HepG2 (cell line): ENCODE data around the gene SLC39A3. TPM values are rescaled to one million over a fixed set of nuclear protein-coding genes. Genes with fewer than 3 reads are reported as not detected.

ENCODE experiments used
- AHDC1 ChIP-seq: sonication (generic); formaldehyde crosslinking; IDR thresholded peaks from 2 replicates; pipeline ENCODE4 v1.5.1; 2020; ENCODE audit warnings: mild to moderate bottlenecking, missing genetic modification reagents, borderline replicate concordance
- BRF2 ChIP-seq: sonication (generic); formaldehyde crosslinking; IDR thresholded peaks from 2 replicates; pipeline ENCODE4 v1.8.1; 2022; ENCODE audit warnings: mild to moderate bottlenecking, missing genetic modification reagents
- IKZF1 ChIP-seq: fragments of 450-650 bp; IDR thresholded peaks from 2 replicates; pipeline ENCODE4 v1.7.1; 2016
- KIAA2018 ChIP-seq: sonication (generic); formaldehyde crosslinking; IDR thresholded peaks from 2 replicates; pipeline ENCODE4 v1.5.0; 2020; ENCODE audit warnings: mild to moderate bottlenecking, missing genetic modification reagents, borderline replicate concordance
- SMC3 ChIP-seq: IDR thresholded peaks from 2 replicates; pipeline ENCODE4 v1.6.1; 2011; ENCODE audit warnings: low read length, improper control_type of control experiment
- ZBTB46 ChIP-seq: sonication (generic); formaldehyde crosslinking; IDR thresholded peaks from 2 replicates; pipeline ENCODE4 v1.4.0; 2020; ENCODE audit warnings: mild to moderate bottlenecking, missing genetic modification reagents, borderline replicate concordance
- ZEB1 ChIP-seq: IDR thresholded peaks from 2 replicates; pipeline ENCODE4 v1.6.1; 2012; ENCODE audit warnings: mild to moderate bottlenecking, low read depth, inconsistent platforms; ENCODE audit not compliant: insufficient replicate concordance
- ZNF30 ChIP-seq: sonication (generic); formaldehyde crosslinking; IDR thresholded peaks from 2 replicates; pipeline ENCODE4 v1.5.0; 2020; ENCODE audit warnings: mild to moderate bottlenecking, missing genetic modification reagents
- ZNF580 ChIP-seq: IDR thresholded peaks from 2 replicates; pipeline ENCODE4 v1.6.1; 2016; ENCODE audit warnings: low read depth, borderline replicate concordance
- ZNF781 ChIP-seq: sonication (generic); formaldehyde crosslinking; IDR thresholded peaks from 2 replicates; pipeline ENCODE4 v1.5.1; 2020; ENCODE audit warnings: borderline replicate concordance, mild to moderate bottlenecking, missing genetic modification reagents; ENCODE audit errors: not compliant biosample characterization
- polyA plus RNA-seq, 8 experiments: library from polyadenylated mRNA; depleted of rRNA in 3 of 8; stranded (reverse) in 7 of 8; unstranded in 1 of 8; fragments of >200 nt; fragmentation: Illumina TruSeq in 4 of 8; extraction: Trizol in 4 of 8; gene quantifications; 2 replicates each; pipeline versions ENCODE4 v1.2.1 to v1.2.3, GENCODE V29; 2011 to 2016; ENCODE audit warnings: low read depth in 4 of 8, missing spikeins in 1 of 8, mixed read lengths in 1 of 8; ENCODE audit not compliant: insufficient read depth in 1 of 8
- total RNA-seq, 5 experiments: library from RNA; depleted of rRNA; stranded (reverse); fragments of >200 nt; fragmentation: Illumina TruSeq; extraction: Trizol; gene quantifications; 2 replicates each; pipeline ENCODE4 v1.2.3, GENCODE V29; 2016; ENCODE audit warnings: low read depth in 1 of 5

The SLC39A3 gene
- total and polyA plus RNA-seq, 2 of the 13 experiments (the other 11 are each of a cell fraction or from before 2014, with no cell fraction given) = 33.6 to 41.6 TPM

- 0 out of 2 replicates have a peak, but pooled peaks have one; percentile 14 for TF ChIP-seq AHDC1 (CRISPR knock-in tag)
- TF ChIP-seq ZNF580 (CRISPR knock-in tag) = peak; percentile 93
- TF ChIP-seq ZBTB46 (CRISPR knock-in tag) = no peak
- peak; percentile 22; the same call in 1 of the 2 replicates for TF ChIP-seq SMC3
- TF ChIP-seq ZNF30 = peak; percentile 65
- peak; percentile 91 for TF ChIP-seq BRF2
- TF ChIP-seq ZNF781 (CRISPR knock-in tag) = peak; percentile 98
- TF ChIP-seq IKZF1 = no peak
- no peak for TF ChIP-seq ZEB1
- TF ChIP-seq KIAA2018 (CRISPR knock-in tag) = peak; percentile 95; the same call in 1 of the 2 replicates
Observed at GRCh38 chr19:2782936-2783780, 43.3 kb upstream of the SLC39A3 start, which contains the start of gene SGTA (continued).
